ENCODE results near the gene CCDC60.

- TF ChIP-seq ATF1 (CRISPR knock-in tag; IDR thresholded peaks at IDR 0.05): no peak
- no peak for TF ChIP-seq JUND (CRISPR knock-in tag; IDR thresholded peaks at IDR 0.05)
- no peak for TF ChIP-seq NKX3-1 (CRISPR knock-in tag; IDR thresholded peaks at IDR 0.05)
- TF ChIP-seq REST (IDR thresholded peaks at IDR 0.05; ENCODE audit: borderline replicate concordance in 1 of 2, low read depth in 1 of 2, low read length in 2 of 2): no peak
- TF ChIP-seq ZNF331 (CRISPR knock-in tag; IDR thresholded peaks at IDR 0.05): no peak
Observed at GRCh38 chr12:119475650-119476049, 141.1 kb downstream of the CCDC60 start.
